ENCODE data around the gene FAM171A2.

GRCh38 chr17:44307387-44308186 is 56.1 kb downstream of the FAM171A2 start:
- no peak for TF ChIP-seq CTCF (IDR thresholded peaks at IDR 0.05)
- no peak for TF ChIP-seq EZH2 (IDR thresholded peaks at IDR 0.05; ENCODE audit: borderline replicate concordance, insufficient read depth, low read depth, low read length, poor library complexity, severe bottlenecking)
